ENCODE data around the gene PMF1. TPM values are rescaled to one million over a fixed set of nuclear protein-coding genes. Genes with fewer than 3 reads are reported as not detected.

The PMF1 gene
- total and polyA plus RNA-seq, 2 of the 13 experiments (the other 11 are each of a cell fraction or from before 2014, with no cell fraction given), result 72.5 to 89.0 TPM

DNA sequence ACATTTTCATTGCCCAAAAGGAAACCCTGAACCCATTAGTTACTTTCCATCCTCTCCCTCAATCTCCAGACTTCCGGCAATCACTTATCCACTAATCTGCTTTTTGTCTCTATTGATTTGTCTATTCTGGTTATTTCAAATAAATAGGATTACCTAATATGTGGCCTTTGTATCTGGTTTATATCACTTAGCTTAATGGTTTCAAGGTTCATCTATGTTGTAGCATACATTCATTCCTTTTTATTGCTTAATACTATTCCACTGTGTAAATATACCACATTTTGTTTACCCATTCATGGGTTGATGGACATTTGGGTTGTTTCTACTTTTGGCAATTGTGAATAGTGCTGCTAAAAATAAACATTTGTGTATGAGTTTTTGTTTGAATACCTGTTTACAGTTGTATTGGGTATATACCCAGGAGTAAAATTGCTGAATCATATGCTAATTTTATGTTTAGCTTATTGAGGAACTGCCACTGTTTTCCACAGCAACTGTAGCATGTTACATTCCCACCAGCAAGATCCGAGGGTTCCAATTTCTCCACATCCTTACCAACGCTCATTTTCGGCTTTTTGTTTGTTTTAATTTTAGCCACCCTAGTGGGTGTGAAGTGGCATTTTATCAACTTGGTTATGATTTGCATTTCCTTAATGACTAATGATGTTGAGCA is 21.4 kb upstream of the PMF1 start (continued):
- TF ChIP-seq TFAP4 (IDR thresholded peaks at IDR 0.05; ENCODE audit: borderline replicate concordance, low read depth) (no peak), HOXA7 (CRISPR knock-in tag; IDR thresholded peaks at IDR 0.05) (no peak), NFE2L2 (IDR thresholded peaks at IDR 0.05; ENCODE audit: low read length) (peak; percentile 56; the same call in 1 of the 2 replicates), SOX6 (IDR thresholded peaks at IDR 0.05) (no peak), SOX6 (CRISPR knock-in tag; IDR thresholded peaks at IDR 0.05) (peak; percentile 18; the same call in 1 of the 2 replicates), RXRA (CRISPR knock-in tag; IDR thresholded peaks at IDR 0.05) (no peak), SIN3B (IDR thresholded peaks at IDR 0.05; ENCODE audit: low read length) (no peak), CREM (IDR thresholded peaks at IDR 0.05) (peak; percentile 24; the same call in 1 of the 2 replicates), CREM (CRISPR knock-in tag; IDR thresholded peaks at IDR 0.05) (no peak), NCOR1 (IDR thresholded peaks at IDR 0.05; ENCODE audit: borderline replicate concordance, low read length) (peak; percentile 64; the same call in 1 of the 2 replicates), MIXL1 (CRISPR knock-in tag; IDR thresholded peaks at IDR 0.05) (peak; percentile 63), MAFF (IDR thresholded peaks at IDR 0.05; ENCODE audit: low read depth, low read length) (peak; percentile 53), THAP11 (CRISPR knock-in tag; IDR thresholded peaks at IDR 0.05) (0 out of 2 replicates have a peak, but pooled peaks have one; percentile 26), NCOA2 (CRISPR knock-in tag; IDR thresholded peaks at IDR 0.05) (peak; percentile 36; the same call in 1 of the 2 replicates), GATAD2A (CRISPR knock-in tag; IDR thresholded peaks at IDR 0.05) (peak; percentile 69), ERF (CRISPR knock-in tag; IDR thresholded peaks at IDR 0.05) (no peak), RCOR2 (CRISPR knock-in tag; IDR thresholded peaks at IDR 0.05) (0 out of 2 replicates have a peak, but pooled peaks have one; percentile 37), BCL6 (CRISPR knock-in tag; IDR thresholded peaks at IDR 0.05) (peak; percentile 37; the same call in 1 of the 2 replicates), FOXA1 (IDR thresholded peaks at IDR 0.05) (no peak), FOXA1 (CRISPR knock-in tag; IDR thresholded peaks at IDR 0.05) (peak; percentile 23; the same call in 1 of the 2 replicates), ZFP82 (CRISPR knock-in tag; IDR thresholded peaks at IDR 0.05; ENCODE audit: borderline replicate concordance) (no peak)
- TF ChIP-seq, protein P1, sequence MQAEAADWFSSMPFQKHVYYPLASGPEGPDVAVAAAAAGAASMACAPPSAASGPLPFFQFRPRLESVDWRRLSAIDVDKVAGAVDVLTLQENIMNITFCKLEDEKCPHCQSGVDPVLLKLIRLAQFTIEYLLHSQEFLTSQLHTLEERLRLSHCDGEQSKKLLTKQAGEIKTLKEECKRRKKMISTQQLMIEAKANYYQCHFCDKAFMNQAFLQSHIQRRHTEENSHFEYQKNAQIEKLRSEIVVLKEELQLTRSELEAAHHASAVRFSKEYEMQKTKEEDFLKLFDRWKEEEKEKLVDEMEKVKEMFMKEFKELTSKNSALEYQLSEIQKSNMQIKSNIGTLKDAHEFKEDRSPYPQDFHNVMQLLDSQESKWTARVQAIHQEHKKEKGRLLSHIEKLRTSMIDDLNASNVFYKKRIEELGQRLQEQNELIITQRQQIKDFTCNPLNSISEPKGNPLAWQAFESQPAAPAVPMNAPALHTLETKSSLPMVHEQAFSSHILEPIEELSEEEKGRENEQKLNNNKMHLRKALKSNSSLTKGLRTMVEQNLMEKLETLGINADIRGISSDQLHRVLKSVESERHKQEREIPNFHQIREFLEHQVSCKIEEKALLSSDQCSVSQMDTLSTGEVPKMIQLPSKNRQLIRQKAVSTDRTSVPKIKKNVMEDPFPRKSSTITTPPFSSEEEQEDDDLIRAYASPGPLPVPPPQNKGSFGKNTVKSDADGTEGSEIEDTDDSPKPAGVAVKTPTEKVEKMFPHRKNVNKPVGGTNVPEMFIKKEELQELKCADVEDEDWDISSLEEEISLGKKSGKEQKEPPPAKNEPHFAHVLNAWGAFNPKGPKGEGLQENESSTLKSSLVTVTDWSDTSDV (CRISPR knock-in tag; IDR thresholded peaks at IDR 0.05), result no peak
- TF ChIP-seq, protein P2, sequence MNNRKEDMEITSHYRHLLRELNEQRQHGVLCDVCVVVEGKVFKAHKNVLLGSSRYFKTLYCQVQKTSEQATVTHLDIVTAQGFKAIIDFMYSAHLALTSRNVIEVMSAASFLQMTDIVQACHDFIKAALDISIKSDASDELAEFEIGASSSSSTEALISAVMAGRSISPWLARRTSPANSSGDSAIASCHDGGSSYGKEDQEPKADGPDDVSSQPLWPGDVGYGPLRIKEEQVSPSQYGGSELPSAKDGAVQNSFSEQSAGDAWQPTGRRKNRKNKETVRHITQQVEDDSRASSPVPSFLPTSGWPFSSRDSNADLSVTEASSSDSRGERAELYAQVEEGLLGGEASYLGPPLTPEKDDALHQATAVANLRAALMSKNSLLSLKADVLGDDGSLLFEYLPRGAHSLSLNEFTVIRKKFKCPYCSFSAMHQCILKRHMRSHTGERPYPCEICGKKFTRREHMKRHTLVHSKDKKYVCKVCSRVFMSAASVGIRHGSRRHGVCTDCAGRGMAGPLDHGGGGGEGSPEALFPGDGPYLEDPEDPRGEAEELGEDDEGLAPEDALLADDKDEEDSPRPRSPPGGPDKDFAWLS (CRISPR knock-in tag; IDR thresholded peaks at IDR 0.05; ENCODE audit: borderline replicate concordance), result no peak
- TF ChIP-seq, protein P3, sequence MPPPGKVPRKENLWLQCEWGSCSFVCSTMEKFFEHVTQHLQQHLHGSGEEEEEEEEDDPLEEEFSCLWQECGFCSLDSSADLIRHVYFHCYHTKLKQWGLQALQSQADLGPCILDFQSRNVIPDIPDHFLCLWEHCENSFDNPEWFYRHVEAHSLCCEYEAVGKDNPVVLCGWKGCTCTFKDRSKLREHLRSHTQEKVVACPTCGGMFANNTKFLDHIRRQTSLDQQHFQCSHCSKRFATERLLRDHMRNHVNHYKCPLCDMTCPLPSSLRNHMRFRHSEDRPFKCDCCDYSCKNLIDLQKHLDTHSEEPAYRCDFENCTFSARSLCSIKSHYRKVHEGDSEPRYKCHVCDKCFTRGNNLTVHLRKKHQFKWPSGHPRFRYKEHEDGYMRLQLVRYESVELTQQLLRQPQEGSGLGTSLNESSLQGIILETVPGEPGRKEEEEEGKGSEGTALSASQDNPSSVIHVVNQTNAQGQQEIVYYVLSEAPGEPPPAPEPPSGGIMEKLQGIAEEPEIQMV (CRISPR knock-in tag; IDR thresholded peaks at IDR 0.05; ENCODE audit: low read depth), result no peak

Measured in HepG2 (cell line).